ENCODE results near the gene BCAN.

Gene BCAN

DNA sequence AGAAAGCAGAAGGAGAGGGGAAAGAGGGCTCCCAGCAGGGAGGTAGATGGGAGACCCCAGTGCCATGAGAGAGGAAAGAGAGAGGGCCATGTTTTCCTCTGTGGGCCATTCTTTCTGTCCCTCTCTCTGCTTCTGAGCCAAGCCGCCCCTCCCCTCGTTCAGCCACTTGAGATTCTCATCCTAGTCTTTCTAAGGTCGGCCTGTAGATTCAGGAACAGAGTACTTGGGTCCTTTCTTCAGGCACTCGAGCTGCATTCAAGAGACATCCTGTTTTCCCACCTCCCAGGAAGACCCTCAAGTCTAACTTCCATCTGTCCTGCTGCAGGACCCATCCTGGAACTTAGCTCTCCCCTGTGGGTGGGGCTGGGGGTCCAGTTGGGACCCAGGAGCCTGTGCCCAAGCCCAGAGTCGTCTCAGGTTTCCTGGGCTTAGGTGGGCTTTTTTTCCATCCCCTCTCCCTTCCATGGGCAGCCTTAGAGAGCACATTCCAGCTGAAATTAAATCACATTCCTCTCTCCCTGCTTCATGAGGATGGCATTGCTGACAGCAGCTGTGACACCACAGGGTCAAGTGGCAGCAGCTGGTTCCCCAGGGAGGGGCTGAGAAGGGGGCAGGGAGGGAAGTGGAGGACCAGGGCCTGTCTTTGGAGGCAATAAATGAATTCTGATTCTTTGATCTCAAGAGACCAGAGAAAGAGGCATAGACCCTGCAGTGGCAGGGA, 22.3 kb downstream of the BCAN start:
- no peak for DNase-seq

DNA sequence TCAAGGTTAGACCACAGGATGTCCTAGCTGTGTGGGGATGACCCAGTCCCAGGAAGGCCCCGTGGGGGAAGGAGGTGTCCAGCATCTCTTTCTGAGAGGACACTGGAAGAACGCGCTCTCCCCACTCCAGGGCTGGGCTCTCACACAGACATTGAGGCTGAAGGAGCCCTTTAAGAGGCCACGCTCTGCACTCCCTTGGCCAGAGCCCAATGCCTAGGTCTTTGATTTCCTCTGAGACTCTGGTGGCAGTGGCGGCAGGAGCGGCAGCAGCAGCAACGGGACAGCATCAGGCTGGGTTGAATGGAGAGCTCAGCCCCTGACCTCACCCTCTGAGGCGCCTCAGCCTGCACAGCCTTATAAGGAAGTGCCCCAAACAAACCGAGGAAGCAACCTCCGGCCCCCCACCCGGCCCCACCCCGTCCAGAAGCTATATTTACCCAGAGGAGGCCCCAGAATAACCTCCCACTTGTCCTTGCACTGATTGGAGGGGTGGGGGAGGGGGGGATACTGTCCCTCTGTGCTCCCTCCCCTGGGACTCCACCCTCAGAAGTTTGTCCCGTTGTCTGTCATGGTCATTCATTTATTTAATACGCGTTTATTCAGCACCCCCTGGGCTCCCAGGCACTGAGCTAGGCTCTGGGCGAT, 23.0 kb downstream of the BCAN start:
- DNase-seq = peak; percentile 57

DNA sequence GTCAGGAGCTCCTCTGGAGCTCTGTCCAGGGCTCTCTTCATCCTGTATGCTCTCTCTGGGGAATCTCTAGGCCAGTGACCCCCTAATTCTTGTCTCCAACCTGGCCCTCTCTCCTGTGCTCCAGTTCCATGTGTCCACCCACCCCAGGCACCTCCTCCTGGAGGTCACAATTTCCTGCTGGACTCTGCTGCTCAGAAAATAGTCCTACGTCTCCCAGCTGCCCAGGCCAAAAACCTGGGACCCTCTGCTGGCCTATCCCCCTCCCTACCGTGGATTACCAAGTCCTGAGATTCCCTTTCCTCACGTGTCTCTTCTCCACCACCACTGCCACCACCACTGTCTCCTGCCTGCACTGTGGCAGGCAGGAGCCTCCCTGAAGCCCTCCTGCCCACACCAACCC, 23.6 kb downstream of the BCAN start:
- DNase-seq = no peak

DNA sequence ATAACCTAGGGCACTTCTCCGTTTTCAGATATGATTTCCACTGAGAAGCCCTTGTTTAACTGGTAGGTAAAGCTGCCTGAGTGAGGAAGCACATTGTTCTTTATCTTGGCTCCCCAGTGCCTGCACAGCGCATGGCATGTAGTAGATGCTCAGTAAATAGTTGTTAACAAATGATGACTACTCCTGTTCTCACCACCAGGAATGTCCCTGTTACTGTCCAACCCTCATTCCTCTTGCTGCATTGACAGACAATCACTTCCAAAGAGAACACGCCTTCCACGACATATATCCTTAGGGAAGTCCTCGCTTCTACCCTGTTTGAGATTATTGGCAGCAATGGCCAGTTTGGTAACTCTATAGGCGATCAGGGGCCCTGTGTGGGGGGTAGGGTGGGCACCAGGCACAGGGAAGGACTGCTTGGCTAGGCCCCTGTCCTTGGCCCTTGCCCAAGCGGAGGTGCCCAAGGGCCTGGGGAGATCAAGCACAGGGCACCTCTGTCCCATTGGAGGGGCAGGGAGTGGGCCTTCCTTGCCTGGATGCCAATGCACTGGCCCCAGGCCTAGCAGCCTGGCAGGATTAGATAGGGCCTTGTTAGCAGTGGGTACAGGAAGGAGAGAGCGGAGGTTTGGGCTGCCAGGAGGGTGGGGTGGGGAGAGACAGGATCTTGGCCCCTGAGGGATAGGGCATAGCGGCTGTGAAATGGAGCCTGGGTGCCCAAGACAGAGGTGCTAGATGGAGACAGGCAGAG, 25.1 kb downstream of the BCAN start:
- no peak for DNase-seq

DNA sequence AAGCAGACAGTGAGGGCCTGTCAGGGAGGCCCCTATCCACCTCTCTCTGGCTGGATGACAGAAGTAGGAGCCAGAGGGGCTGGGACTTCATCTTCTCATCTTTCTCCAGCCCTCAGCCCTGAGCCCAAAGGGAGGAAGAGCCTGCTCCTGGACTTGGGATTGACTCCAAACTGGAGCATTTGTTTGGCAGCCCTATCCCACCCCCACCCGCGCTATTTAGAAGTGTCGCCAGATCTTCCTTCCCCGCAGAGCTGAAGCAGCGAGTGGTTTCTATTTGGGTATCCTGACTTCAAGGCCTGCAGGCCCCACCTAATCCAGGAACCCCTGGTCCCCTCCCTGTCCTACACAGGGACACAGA, 25.7 kb downstream of the BCAN start:
- DNase-seq = no peak

DNA sequence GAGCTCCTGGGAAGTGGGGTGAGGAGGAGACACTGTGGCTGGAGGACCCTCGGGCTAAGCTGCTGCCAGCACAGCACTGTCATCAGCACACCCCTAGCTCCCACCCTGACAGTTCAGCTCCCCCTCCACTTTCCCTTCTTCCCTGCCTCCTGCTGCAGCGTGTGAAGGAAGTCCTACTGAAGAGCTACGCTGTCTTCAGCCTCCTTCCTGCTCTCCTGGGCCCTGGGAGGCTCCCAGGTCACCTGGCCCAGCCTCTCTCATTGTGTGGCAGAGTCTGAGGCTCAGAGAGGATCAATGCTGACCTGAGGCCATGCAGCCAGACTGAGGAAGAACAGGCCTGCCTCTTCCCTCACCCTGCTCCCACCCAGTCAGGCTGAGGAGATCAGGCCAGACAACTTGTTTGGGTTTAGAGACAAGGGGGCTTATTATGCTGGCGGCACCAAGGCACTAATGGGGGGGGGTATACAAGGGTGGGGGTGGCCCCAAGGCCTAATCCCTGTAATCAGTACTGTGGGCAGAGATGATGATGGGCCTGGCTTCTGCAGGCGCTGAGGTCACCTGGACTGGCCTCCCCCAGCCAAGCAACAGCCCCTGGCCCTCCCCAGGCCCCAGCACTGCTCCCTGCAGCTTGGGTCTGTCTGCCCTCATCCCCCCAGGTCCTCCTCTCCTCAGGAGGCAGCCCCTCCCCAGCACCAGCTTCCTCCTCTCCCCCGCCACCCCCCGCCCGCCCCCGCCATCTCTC, 26.2 kb downstream of the BCAN start:
- DNase-seq = no peak

DNA sequence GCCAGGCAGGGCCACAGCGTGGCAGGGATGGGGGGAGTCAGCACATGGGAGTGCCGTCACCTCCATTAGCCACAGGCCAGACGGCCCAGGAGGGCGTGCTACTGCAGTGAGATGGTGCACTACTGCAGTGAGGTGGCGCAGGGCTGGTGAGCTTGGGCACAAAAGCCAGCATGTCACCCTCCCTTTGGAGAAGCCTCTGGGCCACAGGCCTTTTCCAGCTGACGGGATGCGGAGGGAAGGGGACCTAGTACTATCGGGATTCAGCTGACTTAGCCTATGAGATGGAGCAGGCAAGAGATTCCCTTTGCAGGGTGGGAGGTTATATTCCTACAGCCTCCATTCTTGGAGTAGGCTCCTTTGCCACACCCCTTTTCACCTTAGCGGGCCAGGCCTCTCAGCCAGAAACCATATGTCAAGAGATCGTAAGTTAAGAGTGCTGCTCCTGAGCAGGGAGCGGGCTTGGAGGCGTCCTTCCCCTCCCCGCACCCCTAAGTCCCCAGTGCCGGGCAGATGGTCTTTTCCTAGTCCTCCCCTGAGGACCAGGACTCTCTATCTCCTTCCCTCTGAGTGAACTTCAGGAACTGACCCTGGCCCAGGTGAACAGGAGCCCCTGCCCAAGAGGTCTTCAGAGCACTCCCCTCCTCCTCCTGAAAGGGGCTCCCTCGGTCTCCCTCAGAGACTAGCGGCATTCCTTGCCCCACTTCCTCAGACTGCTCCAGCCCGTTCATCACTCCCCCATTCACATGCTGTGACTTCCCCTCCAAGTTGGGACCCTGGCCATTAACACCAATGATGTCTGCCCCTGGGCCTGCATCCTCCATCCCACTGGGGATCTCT, 27.1 kb downstream of the BCAN start:
- no peak for DNase-seq

DNA sequence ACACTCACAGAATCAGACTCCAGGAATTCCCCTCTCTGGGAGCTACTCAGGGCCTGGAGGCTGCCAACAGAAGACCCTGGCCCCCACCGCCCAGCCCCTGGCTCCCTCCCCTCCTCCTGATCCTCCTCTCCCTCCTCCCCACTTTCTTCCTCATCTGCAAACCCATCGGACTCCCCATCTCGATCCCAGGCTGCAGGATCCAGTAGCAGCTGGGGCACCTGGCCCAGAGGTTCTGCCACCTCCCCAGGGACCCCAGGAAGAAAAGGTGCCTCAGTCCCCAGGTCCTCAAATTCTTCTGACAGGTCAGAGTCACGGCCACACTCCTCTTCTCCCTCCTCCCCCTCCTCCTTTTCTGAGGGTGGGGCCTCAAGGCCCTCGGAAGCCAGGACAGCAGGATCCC, 27.9 kb downstream of the BCAN start:
- DNase-seq = no peak

DNA sequence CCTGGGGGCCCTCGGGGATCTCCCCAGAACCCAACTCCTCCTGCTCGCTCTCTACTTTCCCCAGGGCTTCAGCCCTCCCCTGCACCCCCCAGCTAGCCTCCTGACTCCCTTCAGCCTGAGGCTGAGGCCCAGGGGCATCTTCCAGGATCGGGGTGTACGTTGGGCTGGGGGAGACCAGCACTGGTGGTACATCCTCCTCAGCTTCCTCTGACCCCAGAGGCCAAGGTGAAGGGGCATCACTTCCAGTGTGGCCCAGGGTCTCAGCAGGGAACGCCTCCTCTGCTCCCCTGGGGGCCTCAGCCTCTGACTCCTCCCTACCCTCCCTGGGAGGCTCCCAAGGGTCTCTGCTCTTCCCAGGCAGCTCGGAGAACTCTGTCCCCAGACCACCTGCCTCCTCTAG, 28.4 kb downstream of the BCAN start:
- no peak for DNase-seq

DNA sequence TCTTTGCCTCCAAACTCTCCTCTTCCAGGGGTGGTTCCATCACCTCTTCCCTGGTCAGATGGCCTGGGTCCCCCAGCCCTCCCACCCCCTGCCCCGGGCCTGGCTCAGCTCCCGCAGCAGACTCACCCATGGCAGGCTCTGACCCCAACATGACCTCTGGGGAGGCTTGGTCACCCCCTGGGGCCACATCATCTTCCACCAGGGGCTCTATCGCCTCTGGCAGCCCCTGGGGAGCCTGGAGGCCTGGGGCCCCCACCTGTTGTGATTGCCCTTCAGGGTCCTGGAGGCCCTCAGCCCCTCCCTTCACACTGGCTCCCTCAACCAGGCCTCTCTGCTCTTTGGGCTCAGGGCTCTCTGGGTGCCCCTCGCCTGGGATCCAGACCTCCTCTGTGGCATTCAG, 28.9 kb downstream of the BCAN start:
- DNase-seq = no peak

DNA sequence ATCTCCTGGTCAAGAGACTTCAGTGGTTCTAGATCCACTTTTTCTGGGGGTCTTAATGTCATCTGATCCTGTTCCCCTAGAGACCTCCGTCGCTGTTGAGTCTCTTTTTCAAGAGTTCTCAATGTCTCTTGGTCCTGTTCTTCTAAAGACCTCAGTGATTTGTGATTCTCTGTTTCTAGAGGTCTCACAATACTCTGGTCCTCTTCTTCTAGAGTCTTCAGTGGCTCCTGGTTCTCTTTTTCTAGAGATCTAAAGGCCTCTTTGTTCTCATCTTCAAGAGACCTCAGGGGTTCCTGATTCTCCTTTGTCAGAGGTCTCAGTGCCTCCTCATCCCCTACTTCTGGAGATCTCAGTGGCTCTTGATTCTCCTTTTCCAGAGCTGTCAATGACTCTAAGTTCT, 29.9 kb downstream of the BCAN start:
- no peak for DNase-seq

DNA sequence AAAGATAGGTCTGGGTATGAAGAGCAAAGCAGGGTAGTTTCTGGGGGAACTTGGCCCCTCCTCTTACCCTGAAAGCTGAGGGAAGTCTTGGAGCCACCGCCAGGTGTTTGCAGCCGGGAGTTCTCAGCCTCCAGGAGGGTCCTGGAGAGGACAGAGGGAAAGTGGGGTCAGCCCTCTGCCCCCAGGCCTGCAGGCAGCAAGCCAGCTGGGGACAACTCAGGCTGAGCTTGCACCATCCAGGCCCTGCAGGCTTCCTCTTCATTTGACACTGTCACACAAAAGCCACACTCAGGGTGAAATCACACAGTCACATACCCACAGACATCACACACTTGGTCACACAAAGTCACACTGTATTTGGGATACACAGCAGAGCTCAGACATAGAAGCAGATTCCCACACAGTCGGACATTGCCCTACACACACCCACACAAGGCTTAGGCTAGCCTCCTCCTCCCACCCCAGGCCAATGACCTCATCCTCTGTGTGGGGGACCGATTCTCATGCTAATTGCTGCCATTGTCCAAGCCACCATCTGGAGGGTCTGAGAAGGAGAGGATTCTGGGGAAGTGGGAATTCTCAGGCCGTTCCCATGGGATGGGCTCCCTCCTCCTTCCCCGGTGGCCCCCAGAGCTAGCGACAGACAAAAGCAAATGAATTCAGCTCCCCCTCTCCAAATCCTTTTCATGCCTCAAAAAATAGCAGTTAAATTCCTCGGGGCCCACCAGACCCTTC, 31.6 kb downstream of the BCAN start:
- DNase-seq = peak; percentile 9

DNA sequence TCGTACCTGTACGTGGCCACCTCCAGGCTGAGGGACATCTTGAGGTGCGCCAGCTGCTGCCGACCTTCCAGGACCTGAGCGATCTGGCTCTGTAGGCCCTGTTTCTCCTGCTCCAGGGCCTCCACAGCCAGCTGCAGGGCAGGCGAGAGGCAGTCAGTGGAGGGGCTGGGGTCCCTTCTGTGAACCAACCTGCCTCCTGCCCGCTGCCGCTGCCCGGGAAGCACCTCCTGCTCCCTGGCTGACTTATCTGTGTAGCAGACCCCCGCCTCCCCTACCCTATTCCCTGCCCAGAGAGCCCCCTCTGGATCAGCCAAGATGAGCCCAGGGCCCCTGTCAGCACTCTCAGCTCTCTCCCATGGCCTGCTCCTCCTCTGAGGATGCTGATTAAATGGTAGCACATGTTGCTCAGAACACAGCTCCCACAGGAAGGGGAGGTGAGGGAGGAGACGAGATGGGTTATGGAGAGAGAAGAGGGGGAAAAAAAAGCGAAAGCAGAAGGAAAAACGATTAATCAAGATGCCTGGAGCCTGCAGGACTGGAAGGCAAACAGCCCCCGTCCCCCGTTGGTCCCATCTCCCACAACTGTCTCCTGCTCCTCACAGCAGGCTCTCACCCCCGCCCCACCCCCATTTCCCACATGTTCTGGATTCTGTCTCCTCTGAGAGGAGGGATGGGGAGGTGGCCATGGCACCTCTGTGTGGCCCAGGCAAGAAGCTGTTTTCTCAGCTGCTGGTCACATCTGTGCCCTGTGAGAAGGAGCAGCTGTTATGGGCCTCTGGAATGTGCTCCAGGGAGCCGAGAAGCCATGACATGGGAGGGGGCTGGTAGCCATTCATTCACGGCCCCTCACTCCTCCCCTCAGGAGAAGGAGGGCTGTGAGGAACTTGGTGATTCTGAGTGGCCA, 33.5 kb downstream of the BCAN start:
- no peak for DNase-seq

DNA sequence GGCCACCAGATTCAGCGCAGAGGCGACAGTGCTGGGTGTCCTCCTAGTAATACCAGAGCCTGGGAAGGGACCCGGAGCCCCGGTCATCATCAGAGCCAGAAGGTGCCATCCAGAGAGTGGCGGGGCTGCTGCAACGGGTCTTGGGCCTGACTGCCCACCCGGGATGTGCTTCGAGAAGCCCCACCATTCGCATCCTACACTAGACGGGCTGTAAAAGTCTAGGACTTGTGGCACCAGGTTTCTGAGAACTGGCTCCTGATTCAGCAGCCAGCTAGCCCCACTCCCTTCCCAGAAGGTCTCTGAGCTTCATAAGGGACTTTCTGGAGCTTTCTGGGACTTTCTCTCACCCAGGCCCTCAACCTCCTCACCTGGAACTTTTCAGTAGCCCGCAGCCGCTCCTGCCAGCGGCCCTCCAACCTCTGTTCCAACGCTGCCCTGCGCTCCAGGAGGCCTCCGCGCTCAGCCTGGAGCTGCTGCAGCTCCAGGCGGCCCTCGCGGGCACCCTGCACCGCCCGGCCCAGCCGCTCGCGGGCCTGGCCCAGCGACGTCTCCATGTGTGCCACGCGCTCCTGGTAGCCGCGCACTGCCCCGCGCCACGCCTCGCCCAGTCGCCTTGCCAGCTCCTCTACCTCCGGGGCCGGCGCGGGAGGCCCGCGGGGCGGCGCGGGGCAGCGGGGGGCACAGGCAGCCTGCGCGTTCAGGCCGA, 34.4 kb downstream of the BCAN start:
- DNase-seq = no peak

DNA sequence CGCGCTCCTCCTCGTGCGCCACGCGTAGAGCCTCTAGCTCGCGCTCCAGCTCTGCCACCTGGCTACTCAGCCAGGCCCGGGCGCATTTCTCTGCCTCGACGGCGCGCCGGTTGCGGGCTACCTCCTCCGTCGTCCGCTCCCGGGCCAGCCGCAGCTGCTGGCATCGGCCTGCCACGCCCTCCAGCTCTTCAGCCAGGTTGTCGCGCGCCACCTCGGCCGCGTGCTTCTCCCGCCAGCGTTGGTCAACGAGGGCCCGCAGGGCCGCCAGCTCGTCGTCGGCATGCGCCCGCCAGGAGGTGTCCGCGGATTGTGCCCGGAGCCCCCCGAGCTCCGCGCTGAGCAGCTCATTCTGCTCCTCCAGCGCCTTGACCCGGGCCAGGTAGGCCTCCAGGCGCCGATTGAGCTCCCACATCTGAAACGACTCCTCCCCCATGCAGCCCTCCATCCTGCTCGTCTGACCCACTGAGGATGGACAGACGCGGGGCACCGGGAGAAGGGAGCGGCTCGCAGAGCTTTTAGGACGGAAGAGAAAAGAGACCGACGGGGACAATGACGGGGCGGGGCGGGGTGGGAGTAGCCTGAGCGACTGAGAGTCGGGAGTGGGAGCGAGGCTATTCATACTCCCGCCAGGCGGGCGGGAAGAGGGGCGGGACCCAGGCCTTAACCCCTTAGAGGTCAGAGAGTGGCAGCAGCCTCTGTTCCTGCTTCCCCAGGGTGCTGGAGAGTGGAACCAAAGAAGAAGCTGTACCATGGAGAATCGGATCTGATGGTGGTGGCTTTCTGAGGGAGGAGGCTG, 35.1 kb downstream of the BCAN start, which contains the start of gene NES:
Gene NES, minus strand, starts transcription at position 588 of the 796 bp plus-strand sequence. Its CDS starts 143 bp downstream, at position 445.
- DNase-seq = no peak

DNA sequence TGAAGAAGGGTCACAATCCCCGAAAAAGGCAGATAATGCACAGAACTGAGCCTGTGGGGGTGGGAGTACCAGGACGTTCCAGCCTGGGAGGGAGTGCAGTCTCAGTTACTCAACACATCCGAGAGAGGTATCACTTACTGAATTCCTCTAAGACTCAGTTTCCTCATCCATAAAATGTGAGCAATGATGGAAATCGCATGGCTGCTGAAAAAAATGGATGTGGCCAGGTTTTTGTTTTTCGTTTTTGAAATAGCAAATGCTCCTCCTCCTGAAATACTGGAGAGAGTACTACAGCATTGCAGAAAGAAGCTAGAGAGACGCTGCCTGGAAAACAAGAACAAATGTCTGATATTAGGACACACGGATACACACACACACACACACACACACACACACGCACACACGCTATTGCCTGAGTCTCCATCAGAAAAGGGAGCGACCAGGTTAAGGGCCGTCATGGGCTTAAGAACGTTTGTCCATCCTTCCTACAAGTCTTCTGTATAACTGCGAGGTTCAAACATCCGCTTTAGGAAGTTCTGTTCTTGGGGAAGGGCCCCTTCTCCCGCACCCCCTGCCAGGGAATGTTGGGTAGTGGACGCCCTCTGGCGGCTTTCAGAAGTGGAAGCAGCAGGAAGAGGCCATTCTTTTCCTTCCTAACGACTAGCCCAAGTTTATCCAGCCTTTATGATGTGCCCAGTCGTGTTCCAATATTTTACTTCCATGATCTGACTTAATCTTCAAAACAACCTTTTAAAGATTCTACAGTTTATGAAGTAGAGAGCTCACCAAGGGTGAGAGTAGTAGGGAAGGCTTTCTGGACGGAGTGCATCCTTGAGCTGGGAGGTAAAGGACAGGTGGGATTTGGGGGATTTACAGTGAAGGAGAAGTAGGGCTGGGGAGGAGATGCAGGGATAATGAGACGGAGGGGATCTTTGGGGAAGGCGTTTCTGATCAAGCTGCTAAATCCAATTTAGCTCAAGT, 36.0 kb downstream of the BCAN start:
- peak; percentile 62 for DNase-seq

DNA sequence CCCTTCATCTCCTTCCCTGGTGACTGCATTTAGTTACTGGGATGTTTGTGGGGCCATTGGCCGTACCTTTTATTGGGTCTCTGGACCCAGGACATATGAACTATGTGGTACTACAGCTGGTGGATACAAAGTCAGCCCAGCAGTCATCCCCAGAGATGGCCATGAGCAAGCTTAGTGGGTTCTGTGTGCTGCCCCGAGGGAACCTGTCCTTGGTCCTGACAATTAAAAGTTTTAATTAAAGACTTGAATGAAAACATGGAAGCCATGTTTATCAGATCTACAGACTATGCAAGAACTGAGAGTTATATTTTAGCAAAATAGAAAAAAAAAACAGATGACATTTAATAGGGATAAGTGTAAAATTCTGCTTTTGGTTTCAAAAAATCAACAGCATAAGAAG, 38.1 kb downstream of the BCAN start:
- no peak for DNase-seq
